HFF-Myc (cell line): Measurements from ENCODE around the gene EXOC2.

Experiments used
- DNase-seq: peaks from one replicate; pipeline ENCODE4 v3.0.0-alpha.2; 2011; ENCODE audit warnings: low read depth; ENCODE audit errors: extremely low read depth
- H3K4me3 ChIP-seq: replicated peaks from 2 replicates; pipeline ENCODE4 v1.5.1; 2011; ENCODE audit warnings: low read depth, mild to moderate bottlenecking, control low read depth, low read length
- TF ChIP-seq, protein P1 (sequence below): IDR thresholded peaks from 2 replicates; pipeline ENCODE4 v1.5.1; 2012; ENCODE audit warnings: mild to moderate bottlenecking, low read depth, low read length, control low read depth; ENCODE audit errors: missing control alignments

Gene EXOC2

DNA sequence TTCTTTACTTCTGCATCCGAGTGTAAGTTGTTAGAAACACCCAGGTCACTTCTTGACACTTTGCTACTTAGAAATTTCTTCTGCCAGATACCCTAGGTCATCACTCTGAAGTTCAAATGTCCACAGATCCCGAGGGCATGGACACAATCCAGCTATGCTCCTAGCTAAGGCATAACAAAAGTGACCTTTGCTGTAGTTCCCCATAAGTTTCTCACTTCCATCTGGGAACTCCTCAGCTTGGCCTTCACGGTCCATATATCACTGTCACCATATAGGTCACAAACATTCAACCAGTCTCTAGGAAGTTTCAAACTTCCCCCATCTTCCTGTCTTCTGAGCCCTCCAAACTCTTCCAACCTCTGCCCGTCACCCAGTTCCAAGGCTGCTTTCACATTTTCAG is 236.1 kb downstream of the EXOC2 start:
- TF ChIP-seq, protein P1, sequence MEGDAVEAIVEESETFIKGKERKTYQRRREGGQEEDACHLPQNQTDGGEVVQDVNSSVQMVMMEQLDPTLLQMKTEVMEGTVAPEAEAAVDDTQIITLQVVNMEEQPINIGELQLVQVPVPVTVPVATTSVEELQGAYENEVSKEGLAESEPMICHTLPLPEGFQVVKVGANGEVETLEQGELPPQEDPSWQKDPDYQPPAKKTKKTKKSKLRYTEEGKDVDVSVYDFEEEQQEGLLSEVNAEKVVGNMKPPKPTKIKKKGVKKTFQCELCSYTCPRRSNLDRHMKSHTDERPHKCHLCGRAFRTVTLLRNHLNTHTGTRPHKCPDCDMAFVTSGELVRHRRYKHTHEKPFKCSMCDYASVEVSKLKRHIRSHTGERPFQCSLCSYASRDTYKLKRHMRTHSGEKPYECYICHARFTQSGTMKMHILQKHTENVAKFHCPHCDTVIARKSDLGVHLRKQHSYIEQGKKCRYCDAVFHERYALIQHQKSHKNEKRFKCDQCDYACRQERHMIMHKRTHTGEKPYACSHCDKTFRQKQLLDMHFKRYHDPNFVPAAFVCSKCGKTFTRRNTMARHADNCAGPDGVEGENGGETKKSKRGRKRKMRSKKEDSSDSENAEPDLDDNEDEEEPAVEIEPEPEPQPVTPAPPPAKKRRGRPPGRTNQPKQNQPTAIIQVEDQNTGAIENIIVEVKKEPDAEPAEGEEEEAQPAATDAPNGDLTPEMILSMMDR = no peak
- DNase-seq = no peak
- no peak overlapping the region for H3K4me3 ChIP-seq

DNA sequence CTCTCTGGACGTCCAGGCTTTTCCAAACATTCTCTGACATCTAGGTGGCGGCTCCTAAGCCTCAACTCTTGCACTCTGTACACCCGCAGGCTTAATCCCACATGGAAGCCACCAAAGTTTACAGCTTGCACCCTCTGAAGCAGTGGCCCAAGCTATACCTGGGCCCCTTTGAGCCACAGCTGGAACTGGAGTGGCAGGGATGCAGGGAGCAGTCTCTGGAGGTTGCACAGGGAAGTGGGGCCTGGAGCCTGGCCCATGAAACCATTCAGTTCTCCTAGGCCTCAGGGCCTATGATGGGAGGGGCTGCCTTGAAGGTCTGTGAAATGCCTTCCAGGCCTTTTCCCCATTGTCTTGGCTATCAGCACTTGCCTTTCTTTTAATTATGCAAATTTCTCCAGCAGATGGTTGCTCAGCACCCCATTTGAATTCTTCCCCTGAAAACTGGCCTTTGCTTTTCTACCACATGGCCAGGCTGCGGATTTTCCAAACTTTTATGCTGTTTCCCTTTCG is 236.5 kb downstream of the EXOC2 start:
- TF ChIP-seq, protein P1 = no peak
- H3K4me3 ChIP-seq = no peak overlapping the region
- DNase-seq = no peak

DNA sequence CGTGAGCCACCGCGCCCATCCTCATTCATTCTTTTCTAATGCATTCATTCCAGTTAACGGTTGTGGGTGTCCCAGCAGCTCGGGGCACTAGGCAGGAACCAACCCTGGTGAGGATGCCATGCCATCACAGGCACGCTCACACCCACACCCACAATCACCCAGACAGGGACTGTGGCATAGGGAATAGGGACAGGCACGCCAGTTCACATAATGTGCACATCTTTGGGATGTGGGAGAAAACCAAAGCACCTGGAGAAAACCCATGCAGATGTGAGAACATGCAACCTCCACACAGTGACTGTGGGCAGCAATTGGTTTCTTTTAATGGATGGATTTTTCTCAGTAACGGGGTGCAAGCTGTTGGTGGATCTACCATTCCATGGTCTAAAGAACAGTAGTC is 237.1 kb downstream of the EXOC2 start:
- H3K4me3 ChIP-seq = no peak overlapping the region
- no peak for DNase-seq
- TF ChIP-seq, protein P1 = no peak

DNA sequence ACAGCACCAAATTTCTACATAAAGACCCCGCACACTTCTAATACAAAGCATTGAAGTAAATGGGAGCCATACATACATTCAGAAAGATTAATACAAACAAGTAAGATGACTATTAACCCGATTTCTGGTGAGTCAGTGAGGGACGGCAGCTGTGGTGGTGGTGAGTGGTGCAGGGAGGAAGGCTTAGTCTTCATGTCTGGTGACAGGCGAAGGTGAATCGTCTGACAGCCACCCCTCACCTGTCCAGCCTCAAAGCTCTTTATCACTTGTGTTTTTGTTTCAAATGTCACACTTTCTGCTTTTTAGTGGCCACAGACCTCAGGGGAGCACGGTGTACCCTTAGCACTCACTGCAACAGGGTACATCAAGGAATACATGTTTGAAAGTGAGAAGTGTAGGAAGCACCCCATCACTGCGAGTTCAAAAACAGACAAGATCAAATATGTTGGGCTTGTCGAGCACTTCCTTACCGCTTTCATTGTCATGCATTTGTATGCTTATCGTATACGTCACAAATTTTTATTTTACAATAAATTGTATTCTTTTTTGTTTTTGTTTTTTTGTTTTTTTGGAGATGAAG is 237.8 kb downstream of the EXOC2 start:
- no peak for DNase-seq
- TF ChIP-seq, protein P1 = no peak
- H3K4me3 ChIP-seq = no peak overlapping the region

DNA sequence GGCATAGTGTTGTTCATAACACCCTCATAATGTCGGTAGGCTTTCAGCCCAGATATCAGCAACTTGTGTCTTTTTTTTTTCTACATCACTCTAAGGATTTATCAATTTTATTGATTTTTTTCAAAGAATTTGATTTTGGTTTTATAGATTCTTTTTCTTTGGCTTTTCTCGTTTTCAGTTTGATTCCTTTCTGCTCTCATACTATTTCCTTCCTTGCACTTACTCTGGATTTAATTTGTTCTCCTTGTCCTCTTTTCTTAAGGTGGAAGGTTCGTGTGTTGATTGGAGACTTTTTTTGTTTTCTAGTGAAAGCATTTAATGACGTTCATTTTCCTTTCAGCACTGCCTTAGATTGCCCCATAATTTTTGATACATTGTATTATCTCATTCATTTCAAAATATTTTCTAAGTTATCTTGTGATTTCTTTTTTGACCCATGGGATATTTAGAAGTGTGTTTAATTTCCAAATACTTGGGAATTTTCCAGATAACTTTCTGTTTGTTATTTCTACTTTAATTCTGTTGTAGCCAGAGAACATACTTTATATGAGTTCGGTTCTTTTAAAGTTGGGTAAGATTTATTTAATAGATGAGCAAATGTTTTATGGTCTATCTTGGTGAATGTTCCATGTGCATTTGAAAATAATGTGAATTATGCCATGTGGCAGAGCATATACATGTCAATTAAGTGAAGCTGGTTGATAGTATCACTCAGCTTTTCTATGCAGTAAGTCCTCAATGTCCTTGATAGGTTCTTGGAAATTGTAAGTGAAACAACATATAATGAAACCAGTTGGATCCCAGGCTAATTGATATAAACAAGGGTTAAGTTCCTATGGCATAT is 238.6 kb downstream of the EXOC2 start:
- TF ChIP-seq, protein P1 = no peak
- no peak for DNase-seq

DNA sequence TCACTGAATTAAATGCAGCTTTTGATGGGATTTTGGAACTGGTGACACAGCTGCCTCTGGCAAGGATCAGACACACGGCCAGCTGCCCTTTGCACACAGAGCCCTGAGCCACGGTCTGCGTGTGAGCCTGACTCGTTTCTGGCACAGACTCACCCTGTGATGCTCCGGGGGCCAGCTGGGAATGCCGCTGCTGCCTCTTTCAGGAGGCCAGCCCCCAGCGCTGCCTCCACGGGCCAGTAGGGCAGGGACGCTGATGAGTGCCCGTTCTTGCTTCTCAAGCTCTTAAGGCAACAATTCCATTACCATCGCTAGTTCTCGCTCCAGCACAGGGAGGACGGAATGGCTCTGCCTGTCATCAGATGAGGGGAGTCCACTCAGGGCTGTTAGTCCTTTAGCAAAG is 239.8 kb downstream of the EXOC2 start:
- no peak for DNase-seq
- TF ChIP-seq, protein P1 = no peak
- no peak overlapping the region for H3K4me3 ChIP-seq

More for the DNA sequence above, 238.6 kb downstream of the EXOC2 start:
- no peak overlapping the region for H3K4me3 ChIP-seq
